COLO668 (cell line): ENCODE measurements around the gene F7.
"Not testable (repeated sequence)": the region's sequence is repeated elsewhere in the genome, so short reads cannot be mapped to it uniquely, and the experiment has no call there.

ENCODE experiments used
- DNase-seq: peaks from one replicate; lab custom pipeline; 2025; ENCODE audit not compliant: unreplicated experiment; lab: John Stamatoyannopoulos, UW

The F7 gene

DNA sequence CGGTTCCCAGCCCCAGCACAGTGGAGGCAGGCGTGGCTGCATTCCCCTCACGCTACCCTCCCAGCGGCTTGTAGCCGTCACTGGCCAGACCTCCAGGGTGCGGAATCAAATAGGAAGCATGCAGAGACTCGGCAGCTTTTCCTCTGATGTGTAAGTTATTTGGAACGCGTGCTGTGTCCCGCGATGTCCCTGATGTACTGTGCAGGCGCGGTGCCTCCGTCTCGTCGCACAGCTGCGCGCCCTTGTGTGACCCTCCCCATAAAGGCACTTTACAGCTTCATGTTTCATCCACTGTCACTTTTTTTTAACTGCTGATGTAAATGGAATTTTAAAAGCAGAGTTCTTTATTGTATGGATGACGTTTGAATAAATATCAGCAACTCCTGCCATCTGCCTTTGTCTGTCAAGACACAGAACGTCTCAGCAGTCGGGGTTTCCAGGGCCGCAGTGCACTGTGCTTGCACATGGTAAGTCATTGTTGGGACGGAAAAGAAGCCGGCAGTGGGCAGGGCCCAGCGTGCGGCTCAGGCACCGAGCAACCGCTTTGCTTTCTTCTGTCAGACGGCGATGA is 7.3 kb upstream of the F7 start:
- DNase-seq = no peak

DNA sequence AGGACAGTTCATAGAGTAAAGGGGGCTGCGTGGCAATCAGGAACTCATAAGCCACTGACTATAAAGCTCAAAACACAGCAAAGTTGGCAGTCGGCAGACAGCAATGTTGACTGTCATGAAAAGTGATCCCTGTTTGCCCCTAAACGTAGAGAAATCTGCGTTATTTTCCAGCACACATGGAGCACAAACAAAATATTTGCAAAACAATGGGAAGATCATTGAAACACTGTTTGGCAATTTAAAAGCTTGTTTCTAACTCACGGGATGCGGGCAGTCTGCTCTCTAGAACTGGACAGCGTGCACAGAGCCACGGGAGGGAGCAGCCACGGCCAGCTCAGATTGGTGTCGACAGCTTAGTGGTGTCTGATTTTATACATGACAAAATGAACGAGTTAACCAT is 6.4 kb upstream of the F7 start:
- no peak for DNase-seq

DNA sequence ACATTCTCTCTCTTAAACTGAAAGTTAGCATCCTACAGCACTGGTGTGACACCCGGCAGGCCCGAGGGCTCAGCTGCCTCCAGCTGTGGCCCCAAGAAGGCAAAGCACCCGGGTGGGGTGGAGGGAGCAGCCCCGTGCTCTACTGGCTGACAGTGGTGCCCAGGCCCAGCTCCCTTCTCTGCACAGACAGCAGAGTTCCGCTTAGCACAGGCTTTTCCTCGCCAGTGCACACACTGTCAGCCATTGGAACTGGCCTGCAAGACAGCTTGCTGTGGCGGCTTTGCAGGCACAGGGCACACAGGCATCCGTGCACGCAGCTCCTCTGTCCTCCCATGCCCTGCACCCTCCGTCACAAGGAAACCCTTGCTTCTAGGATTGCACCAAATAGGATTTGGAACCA is 3.3 kb upstream of the F7 start:
- DNase-seq = not testable (repeated sequence)

DNA sequence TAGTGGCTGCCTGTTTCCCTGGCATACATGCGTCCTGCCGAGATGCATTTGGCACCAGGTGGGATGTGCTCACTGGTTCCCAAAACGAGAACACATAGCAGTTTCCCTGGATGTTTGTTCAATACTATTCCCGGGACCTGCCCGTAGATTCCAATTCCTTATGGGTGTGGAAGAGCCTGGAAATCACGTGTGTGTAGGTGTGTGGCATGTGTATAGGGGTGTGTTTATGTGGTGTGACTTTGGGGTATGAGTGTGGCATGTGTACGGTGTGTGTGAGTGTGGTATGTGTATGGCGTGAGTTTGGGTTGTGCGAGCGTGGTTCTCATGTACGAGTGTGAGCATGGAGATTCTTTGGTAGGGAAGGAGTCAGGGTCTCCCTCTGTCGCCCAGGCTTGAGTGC is 2.9 kb upstream of the F7 start:
- no peak for DNase-seq

DNA sequence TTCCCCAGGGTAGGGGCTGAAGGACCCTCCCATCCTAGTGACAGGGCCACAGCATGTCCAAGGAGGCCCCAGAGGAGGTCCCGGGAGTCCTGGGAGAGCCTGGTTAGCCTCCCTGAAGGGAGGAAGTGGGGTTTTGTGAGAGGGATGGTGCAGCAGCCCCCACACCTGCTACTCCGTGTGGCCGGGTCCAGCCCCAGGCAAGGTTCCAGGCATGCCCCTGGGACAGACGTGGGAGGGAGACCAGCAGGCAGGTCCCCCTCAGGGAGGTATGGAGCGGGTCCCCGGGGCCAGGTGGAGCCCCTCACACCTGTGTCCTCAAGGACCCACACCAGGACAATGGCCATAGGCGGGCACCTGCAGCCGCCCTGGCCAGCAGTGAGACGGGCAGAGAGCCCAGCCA is 1.9 kb upstream of the F7 start:
- DNase-seq = no peak

DNA sequence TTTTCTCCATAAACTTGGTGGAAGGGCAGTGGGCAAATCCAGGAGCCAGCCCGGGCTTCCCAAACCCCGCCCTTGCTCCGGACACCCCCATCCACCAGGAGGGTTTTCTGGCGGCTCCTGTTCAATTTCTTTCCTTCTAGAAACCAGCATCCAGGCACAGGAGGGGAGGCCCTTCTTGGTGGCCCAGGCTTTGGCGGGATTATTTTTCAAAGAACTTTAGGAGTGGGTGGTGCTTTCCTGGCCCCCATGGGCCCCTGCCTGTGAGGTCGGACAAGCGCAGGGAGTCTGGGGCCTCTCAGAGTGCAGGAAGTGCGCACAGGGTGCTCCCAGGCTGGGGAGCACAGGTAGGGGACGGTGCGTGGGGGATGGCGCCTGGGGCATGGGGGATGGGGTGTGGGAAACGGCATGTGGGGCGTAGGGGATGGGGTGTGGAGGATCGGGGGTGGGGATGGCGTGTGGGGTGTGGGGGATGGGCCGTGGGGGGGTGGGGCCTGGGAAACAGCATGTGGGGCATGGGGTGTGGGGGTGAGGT is 396 bp downstream of the F7 start:
- DNase-seq = peak; percentile 60

DNA sequence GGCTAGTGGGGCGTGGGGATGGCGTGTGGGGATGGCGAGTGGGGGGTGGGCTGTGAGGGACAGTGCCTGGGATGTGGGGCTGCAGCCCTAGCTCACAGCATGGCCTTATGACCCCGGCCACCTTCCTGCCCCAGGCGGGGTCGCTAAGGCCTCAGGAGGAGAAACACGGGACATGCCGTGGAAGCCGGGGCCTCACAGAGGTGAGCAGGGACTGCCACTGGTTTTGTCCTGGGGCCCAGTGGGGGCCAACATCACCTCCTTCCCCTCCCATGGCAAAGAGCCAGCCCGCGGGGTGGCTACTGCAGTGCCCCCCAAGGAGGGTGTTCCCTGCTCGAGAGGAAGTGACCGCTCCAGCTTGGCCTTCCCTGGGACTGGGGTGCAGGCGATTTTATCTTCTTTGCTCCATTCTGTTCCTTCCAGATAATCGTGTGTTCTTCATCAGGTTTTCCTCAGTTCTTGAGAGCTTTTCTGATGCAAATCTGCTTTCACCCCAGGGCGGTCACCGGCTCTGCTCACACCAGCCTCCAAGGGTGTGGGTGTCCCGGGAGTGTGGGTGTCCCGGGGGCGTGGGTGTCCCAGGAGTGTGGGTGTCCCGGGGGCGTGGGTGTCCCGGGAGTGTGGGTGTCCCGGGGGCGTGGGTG is 1.2 kb downstream of the F7 start:
- no peak for DNase-seq

DNA sequence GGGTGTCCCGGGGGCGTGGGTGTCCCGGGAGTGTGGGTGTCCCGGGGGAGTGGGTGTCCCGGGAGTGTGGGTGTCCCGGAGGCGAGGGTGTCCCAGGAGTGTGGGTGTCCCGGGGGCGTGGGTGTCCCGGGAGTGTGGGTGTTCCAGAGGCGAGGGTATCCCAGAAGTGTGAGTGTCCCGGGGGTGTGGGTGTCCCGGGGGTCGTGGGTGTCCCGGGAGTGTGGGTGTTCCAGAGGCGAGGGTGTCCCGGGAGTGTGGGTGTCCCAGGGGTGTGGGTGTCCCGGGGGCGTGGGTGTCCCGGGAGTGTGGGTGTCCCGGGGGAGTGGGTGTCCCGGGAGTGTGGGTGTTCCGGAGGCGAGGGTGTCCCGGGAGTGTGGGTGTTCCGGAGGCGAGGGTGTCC is 2.9 kb downstream of the F7 start:
- DNase-seq = not testable (repeated sequence)

DNA sequence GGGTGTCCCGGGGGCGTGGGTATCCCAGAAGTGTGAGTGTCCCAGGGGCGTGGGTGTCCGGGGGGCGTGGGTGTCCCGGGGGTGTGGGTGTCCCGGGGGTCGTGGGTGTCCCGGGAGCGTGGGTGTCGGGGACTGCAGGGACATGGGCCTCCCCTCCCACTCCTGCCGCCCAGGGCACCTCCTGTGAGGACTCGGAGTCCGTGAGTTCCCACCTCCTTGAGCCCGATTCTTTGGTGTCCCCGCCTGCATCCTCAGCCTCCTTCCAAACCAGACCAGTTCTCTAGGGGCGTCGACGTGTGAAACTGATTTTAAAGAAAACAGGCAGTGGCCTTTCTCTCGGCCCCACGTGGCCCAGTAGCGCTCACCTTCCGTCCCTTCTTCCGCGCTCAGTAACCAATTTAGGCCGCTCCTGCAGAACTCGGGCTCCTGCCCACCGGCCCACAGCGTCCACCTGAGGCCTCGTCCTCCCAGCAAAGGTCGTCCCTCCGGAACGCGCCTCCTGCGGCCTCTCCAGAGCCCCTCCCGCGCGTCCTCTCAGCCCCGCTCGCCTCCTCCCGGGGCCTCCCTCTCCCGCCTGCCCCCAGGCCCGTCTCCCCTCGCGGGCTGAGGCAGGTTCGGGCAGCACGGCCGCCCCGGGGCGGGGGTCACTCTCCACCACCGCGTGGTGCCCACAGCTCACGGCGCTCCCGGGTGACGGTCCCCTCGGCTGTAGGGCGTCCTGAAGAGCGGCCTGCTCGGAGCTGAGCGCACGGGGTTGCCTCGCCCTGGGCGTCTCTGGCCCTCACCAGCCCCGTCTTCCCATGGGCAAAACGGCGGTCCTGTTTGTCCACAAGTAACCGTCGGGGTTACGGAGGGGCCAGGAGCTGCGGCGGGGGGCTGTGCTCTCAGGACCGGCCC is 3.8 kb downstream of the F7 start:
- DNase-seq = no peak

DNA sequence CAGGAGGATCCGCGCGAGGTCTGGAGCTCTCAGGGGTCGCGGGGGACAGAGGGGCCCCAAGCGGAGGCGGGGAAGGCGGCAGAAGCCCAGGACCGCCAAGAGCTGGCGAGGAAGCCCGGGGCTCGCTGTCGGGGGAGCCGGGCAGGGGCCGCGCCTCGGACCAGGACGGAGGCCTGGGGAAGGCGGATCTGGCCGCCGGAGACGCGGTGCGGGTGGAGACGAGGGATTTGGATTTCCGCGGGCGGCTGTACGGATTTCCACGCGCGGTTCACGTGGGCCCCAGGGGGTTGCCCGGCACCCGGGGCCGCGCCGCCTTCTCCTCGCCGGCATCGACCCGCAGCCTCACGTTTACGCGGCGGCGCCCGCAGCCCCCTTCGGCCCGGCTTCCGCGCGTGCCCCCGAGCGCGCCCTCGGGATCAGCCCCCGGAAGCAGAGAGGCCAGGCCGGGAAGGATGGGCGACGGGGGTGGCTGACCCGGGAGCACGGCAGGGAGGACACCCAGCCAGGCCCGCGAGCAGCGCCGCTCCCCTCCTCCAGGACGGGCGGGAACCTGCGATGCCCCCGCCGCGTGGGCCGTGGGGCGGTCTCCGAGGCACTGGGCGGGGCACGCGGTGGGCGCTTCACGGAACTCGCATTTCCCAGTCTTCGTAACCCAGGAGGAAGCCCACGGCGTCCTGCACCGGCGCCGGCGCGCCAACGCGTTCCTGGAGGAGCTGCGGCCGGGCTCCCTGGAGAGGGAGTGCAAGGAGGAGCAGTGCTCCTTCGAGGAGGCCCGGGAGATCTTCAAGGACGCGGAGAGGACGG is 4.7 kb downstream of the F7 start:
- no peak for DNase-seq

DNA sequence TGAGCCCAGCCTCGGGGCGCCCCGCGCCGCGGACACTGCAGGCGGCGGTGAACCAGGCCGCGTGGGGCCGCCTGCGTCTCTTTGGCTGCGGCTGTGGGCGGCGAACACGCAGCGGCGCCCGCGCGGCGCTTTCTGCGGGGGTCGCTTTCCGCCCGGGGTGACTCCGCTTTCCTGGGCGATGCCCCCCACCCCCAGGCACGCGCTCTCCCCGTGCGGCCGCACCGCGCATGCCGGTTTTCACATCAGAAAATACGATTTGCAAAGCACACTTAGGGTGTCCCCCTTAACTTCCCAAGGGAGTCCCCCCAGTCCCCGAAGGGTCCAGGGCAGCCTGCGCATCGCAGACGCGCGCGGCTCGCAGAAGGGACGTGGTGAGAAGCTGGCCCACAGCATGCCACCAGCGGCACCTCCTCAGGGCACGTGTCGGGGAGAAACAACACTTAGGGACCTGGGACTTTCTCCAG is 5.3 kb downstream of the F7 start:
- DNase-seq = no peak

DNA sequence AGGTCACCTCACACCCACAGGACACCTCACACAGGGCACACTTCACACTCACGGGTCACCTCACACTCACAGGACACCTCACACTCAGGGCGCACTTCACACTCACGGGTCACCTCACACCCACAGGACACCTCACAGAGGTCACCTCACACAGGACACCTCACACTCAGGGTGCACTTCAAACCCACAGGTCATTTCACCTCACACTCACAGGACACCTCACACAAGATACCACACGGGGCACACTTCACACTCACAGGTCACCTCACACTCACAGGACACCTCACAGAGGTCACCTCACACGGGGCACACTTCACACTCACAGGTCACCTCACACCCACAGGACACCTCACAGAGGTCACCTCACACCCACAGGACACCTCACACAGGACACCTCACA is 6.2 kb downstream of the F7 start:
- DNase-seq = not testable (repeated sequence)

DNA sequence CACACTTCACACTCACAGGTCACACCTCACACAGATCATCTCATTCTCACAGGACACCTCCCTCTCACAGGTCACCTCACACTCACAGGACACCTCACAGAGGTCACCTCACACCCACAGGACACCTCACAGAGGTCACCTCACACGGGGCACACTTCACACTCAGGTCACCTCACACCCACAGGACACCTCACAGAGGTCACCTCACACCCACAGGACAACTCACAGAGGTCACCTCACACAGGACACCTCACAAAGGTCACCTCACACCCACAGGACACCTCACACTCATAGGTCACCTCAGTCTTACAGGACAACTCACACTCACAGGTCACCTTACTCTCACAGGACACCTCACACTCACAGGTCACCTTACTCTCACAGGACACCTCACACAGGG is 6.9 kb downstream of the F7 start:
- not testable (repeated sequence) for DNase-seq

DNA sequence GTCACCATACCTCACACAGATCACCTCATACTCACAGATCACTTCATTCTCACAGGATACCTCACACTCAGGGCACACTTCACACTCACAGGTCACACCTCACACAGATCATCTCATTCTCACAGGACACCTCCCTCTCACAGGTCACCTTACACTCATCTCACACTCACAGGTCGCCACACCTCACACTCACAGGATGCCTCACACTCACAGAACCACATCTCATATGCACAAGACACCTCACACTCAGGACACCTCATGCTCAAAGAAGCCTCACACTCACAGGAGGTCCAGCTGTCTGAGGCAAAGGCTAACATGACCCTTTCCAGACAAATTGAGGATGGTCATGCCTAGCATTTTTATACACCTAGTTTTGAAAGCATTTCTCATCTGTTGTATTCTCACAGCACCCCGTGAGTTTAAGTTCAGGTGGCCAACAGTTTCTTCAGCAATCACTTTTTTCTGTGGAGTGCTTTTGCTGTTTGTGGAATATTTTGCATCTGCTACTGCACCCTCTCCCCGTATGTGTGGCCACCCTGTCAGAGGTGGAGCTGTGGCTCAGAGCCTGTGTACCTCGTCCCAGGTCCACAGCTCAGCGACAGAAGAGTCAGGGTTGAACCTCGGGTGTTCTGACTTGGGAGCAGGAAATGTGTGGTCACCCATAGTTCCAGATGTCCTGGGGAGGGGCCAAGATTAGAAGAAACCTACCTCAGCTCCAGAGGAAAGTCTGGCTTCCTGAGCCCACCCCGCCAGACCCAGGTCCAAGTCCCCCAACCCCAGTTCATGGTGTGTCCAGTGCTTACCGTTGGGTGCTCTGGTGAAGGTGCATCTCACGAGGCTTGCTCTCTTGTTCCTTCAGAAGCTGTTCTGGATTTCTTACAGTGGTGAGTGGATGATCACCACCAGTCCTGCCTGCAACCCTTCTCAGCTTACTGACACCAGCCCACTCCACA is 7.6 kb downstream of the F7 start:
- DNase-seq = no peak

DNA sequence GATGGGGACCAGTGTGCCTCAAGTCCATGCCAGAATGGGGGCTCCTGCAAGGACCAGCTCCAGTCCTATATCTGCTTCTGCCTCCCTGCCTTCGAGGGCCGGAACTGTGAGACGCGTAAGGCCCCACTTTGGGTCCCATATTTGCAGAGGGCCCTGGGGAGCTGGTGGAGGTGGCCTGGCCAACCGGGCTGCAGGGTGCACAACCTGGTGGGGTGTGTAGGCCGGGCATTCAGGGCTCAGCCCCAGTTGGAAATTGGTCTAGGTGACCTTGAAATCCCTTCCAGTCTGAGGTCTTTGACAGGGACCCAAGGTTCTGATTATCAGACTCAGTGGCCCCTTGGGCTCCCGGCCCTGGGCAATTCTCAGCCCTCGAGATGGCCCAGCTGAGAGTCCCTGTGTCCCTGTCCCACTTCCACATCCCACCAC is 8.3 kb downstream of the F7 start:
- no peak for DNase-seq

DNA sequence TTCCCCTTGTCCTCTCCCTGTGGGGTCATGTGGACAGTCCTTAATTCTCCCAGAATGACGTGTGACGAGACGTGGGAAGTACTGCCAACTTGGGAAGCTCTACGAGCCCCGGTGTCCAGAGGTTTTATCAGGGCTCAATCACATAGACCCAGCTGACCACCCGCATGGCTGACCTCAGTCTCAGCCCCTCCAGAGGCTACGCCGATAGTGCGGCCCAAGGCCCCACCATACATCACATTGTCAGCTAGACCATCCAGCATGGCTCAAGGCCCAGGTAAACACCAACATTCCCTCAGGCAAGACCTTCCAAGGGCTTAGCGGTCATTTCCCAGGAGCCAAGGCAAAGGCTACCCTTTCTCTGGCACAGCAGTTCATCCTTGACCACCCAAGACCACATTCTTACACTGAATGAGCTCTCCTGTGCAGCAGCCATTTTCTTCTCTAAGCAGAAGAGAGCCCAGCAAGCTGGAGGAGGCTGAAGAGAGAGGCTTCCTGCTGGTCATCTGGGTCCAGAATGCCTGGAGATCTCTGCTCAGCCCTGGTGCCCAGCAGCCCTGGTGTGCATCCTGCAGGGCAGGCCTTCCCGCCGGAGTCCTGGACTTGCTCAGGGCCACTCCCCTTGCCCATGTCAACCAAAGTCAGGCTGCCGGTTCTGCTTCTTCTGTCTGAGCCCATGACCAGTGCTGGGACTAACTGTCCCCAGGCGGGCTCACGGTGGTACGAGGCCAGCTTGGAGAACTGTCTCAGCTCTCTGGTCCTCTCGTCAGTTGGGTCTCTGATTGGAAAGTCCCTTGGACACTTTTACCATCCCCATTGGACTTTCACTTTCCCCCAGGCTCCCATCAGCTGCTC is 9.1 kb downstream of the F7 start:
- no peak for DNase-seq

DNA sequence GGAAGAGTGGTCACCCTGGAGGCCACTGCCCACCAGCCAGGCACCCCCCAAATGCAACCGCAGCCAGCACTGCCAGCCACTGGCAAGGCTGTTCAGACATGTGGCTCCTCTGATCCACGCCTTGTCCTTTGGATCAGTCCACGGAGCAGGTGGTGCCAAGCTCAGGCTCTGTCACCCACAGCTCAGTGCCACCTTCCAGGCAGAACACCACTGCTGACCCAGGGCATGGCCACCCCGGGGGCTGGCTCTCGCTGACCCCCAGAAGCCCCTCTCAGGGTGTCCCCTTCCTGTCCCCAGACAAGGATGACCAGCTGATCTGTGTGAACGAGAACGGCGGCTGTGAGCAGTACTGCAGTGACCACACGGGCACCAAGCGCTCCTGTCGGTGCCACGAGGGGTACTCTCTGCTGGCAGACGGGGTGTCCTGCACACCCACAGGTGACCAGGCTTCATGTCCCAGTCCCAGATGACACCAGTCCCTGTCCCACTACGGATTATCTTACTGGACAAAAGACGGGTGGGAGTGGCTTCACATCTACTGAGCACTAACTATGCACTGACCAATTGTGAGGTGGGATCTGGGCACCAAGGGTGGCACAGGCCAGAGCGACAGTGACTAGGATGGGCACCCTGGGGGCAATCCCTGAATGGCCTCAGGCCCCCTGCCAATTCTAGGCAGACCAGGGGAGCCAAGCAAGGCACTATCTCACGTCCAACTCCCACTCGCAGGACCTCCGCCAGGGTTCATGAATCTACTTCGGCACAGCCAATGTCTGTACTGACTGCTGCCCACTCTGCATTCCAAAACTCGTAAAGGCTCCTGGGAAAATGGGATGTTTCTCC is 10.0 kb downstream of the F7 start:
- no peak for DNase-seq

DNA sequence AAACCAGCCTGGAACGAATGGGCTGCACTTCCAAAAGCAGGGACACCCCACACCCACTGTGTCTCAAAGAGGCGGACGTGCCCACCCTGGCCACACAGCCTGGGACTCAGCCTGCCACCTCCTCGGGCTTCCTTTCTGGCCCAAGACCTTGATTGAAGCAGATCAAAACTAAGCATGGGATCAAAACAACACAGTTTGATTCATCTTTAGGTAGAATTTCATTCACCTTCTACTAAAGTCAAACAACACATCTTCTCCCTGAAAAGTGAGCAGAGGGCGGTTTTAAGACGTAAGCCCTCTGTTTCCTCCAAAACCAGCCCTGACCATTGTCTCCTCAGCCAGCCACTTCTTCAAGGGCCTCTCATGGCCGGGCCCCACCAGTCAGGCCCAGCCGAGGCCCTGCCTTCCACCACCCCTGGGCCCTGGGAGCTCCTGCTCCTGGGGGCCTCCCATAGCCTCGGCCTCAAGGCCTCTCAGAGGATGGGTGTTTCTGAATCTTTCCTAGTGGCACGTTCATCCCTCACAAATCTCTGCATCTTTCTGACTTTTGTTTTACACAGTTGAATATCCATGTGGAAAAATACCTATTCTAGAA is 10.7 kb downstream of the F7 start:
- DNase-seq = no peak
